GM12872 (cell line): ENCODE measurements around the gene CKLF.

Experiments
- TF ChIP-seq, protein P1 (sequence below): IDR thresholded peaks from 3 replicates; pipeline ENCODE4 v1.5.1; 2011; ENCODE audit warnings: low read depth, mild to moderate bottlenecking, low read length, moderate library complexity; ENCODE audit not compliant: insufficient read depth

The CKLF gene

DNA sequence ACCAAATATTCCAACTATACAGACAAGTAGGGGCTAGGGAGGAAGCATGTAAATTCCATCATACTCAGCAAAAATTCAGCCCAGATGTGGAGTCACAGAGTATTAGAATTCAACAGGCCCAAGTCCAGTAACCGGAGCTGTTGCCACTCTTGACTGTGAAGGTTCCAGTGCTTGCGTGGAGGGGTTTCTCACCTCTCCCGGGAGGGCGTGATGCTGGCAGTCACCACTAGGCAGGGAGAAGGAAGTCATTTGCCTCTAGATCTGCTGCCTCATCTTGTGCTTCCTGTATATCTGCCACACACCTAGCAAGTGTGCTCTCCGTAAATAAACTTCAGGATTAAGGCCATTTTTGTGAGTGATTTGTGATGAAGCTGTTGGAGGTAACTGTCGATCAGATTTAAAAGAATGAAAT lies 1.0 kb upstream of the CKLF start:
- TF ChIP-seq, protein P1, sequence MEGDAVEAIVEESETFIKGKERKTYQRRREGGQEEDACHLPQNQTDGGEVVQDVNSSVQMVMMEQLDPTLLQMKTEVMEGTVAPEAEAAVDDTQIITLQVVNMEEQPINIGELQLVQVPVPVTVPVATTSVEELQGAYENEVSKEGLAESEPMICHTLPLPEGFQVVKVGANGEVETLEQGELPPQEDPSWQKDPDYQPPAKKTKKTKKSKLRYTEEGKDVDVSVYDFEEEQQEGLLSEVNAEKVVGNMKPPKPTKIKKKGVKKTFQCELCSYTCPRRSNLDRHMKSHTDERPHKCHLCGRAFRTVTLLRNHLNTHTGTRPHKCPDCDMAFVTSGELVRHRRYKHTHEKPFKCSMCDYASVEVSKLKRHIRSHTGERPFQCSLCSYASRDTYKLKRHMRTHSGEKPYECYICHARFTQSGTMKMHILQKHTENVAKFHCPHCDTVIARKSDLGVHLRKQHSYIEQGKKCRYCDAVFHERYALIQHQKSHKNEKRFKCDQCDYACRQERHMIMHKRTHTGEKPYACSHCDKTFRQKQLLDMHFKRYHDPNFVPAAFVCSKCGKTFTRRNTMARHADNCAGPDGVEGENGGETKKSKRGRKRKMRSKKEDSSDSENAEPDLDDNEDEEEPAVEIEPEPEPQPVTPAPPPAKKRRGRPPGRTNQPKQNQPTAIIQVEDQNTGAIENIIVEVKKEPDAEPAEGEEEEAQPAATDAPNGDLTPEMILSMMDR: peak; percentile 27; the same call in 2 of the 3 replicates

DNA sequence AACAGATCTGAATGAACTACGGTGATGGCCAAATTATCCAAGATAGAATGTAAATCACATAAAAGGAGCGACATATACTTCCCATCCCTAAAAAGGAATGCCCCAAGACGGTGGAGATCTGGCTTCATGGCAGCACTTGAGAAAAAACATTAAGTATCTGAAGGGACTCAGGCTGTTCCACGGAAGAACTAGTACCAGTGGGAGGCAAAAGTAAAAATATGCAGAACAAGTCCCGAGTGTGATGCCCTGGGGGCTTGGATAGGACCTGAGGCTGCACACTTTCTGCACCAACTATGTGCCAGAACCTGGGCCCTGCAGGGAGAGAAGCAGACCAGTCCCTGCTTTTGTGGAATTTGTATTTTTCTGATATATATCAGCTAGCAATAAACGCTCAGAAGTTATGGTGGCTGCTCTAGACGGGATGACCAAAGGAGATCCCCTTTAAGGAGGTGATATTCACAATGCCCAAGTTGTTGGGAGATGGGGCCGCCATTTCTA lies 539 bp upstream of the CKLF start:
- TF ChIP-seq, protein P1: no peak

DNA sequence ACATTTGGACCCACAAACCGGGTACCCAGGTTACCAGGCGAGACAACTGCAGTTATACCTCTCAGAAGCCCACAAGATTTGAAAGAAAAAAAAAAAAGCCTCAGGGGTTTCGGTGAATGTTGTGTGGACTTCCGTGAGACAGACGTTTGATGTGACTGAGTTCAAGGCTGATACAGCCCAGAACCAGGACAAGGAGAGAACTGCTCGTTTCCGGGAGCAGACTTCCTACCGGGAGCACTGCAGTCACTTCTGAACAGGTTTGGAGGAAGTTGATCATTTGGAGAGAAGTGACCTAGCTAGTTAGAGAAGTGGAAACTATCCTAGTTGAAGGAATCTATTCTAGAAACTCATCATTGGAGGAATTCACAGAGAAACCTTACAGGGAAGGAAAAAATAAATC lies 847 bp downstream of the CKLF start:
- TF ChIP-seq, protein P1: no peak

DNA sequence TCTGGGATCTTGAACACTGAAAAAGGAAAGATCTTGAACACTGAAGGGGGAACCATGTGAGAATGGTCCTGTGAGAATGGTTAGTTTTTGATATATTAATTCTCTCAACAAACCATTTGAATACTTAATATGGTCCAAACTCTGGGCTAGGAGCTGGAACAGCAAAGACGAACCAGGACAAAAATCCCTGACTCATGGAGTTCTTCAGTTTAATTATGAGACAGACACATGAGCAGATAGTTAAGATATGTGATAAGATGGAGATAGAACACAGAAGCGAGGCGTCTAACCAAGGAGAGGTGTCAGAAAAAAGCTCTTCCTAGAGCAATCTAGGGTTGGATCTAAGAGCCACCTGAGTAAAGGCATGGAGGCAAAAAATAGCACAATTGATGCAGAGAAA lies 1.6 kb downstream of the CKLF start:
- TF ChIP-seq, protein P1: no peak

DNA sequence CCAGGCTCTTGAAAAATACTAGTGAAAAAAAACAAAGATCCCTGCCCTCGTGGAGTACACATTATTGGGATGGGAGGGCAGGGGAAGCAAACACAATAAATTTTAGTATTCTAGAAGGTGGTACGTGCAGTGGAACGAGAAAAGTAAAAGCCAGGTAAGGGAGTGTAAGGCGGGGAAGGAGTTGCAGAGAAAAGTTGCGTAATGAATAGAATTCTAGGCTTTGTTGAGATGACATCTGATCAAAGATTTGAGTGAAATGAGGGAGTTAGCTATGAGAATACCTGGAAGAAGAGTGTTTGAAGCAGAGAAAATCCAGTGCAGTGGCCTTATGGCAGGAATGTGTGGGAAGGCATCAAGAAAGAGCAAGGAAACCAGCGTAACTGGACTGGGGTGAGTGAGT lies 2.1 kb downstream of the CKLF start:
- TF ChIP-seq, protein P1: no peak

DNA sequence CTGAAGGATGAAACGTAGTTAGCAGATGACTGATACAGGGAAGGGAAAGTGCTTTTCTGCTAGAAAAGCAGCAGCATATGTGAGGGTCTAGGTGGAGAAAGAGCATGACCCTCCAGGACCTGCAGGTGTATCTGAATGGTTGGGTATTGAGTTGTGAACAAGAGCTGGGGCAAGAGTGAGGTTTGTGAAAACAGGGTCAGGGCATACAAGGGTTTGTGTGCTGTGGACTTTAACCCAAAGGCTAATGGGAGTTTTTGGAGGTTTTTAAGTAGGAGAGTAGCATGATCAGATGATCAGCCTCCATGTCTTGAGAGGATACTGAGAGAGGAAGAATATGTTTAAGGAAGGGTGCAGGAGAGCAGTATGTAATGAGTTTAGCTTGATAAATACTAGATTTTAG lies 7.7 kb downstream of the CKLF start:
- TF ChIP-seq, protein P1: no peak

DNA sequence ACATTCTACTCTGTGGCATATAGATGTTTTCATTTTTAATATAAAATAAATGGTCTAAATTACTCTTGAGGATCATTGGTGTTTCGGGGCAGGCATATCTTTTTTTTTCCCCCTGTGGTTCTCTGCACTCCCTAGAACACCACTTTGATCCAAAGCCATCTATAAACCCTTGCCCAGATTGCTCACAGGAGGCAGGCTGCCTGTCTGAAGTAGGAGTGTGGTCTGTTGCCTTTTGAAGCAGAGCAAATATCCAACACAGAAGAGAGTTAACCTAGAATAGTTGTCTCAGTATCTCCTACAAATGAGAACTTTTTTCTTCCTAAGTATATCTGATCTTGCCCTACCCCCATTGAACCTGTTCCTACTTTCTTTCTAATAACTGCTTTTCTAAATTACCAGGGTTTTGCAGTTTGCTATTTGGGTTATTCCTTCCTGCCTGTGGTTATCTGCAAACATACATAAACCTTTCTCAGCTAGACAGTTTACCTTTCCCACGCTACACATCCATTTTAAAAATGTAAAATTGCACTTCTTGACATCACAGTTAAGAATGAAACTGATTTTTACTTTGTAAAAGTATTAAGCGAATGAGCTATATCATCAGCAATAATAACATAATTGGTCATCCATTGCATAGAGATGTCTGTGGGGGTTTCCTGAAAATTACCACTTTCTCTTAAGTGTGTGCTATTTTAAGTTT lies 9.2 kb downstream of the CKLF start:
- TF ChIP-seq, protein P1: no peak
